Gastroesophageal sphincter (tissue), 2 donors: ENCODE measurements around the gene CYSTM1.

Experiments used
- POLR2A ChIP-seq, 2 donors: fragments of 450-650 bp; IDR thresholded peaks; one replicate each; pipeline ENCODE4 v1.6.1; 2017; ENCODE audit warnings: antibody characterized with exemption in 2 of 2, mild to moderate bottlenecking in 2 of 2, moderate library complexity in 1 of 2
- POLR2AphosphoS5 ChIP-seq: sonication (generic); formaldehyde crosslinking; IDR thresholded peaks from one replicate; pipeline ENCODE4 v1.6.1; 2017; ENCODE audit warnings: antibody characterized with exemption

GRCh38 chr5:140245926-140246325, 70.9 kb downstream of the CYSTM1 start:
- TF ChIP-seq POLR2A (IDR thresholded peaks at IDR 0.05) (no peak), POLR2AphosphoS5 (no peak)
